ENCODE measurements around the gene IPMK.

Gene IPMK

DNA sequence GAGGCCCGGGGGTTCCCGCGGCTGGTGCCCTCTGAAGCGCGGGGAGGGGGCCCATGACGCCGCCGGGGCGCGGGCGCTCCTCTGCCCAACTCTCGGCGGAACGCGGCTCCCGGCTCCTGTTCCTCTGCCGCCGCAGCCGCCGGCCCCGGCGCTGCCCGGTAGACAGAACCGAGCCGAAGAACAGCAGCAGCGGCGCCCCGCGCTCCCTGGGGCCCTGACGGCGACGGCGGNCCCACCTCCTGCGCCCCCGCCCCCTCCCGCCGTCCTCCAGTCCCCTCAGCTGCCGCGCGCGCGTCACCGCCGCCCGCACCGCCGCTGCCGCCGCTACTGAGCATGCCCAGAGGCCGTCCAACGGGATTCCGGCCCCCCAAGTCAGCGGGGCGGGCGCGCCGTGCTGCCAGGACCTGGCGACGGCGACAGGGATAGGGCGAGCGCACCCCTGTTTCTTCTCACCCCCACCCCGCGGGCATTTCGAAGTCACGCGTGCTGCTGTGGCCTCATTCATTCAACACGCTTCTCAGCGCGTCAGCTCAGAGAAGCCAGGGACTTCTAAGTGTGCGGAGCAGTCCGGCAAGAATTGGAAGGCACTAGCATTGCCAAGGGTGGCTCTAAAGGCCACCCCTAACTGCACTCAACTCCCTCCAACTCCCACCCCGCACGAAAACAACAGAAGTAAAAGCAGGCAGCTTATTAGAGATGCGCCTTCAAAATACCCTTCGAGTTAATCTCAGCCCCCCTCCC lies at the start of gene IPMK:
TSS of gene IPMK (minus strand) at position 182 of the 741 bp plus-strand sequence. CDS start 283 bp downstream, outside the sequence.
- peak; percentile 88 to 90 for DNase-seq (ENCODE audit: low read depth in 1 of 2, low spot score in 1 of 2)

DNA sequence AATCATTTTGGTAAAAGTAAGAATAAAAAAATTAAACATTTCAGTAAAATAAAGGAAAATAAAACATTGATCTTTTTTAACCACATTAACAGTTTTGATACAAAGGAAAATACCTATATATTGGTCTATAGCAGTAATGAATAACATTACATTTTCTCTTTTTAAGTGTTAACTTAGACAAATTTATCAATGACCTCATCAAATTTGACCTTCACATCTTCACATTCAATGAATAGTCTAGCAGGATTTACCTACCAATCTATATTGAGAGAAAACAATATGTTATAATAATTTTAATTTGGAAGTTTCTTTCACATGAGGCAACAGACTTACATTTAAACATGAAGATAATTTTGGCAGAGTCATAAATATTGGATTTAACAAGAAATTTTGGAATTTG lies 49.2 kb upstream of the IPMK start:
- DNase-seq (ENCODE audit: low read depth in 1 of 2, low spot score in 1 of 2) = no peak

- no peak for DNase-seq (ENCODE audit: low read depth in 1 of 2, low spot score in 1 of 2)
Observed at GRCh38 chr10:58311026-58311425, 43.3 kb upstream of the IPMK start.

- no peak for DNase-seq (ENCODE audit: low read depth in 1 of 2, low spot score in 1 of 2)
Observed at GRCh38 chr10:58307676-58308075, 40.0 kb upstream of the IPMK start.

DNA sequence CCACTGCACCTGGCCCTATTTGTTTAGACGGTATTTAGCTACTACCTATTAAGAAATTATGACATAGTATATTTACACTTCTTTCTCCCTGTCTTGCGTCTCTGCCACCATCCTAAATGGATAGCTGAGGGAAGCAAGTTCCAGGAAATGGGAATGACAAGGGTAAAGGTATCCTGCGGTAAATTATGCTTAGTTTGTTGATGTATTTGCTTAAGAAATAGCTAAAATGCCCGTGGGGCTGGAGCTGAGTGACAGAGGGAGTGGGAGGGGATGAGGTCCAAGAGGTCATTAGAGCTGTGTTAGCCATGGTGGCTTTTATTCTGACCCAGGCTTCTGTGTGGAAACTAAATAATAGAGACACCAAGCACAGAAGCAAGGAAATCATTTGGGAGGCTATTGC lies 38.1 kb upstream of the IPMK start:
- DNase-seq (ENCODE audit: low read depth in 1 of 2, low spot score in 1 of 2) = no peak

- no peak for DNase-seq (ENCODE audit: low read depth in 1 of 2, low spot score in 1 of 2)
Observed at GRCh38 chr10:58304099-58304633, 36.5 kb upstream of the IPMK start.

- no peak for DNase-seq (ENCODE audit: low read depth in 1 of 2, low spot score in 1 of 2)
Observed at GRCh38 chr10:58302254-58302653, 34.6 kb upstream of the IPMK start.

DNA sequence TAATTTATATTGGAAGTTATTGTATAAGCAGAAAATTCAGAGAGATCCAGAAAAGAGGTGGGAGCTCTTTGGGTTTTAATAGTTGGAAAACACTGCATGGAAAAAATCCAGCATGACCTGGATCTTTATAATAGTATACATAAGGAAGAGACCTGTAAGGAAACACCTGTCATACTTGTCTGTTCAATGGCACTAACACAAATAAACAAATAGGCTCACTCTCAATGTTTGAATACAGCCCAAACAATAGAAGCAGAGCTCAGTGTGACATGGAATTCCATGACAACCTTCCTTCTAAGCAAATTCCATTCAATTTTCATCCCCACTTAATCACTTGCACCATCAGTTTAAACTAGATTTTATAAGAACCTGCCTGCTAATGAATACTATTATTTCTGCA lies 33.0 kb upstream of the IPMK start:
- no peak for DNase-seq (ENCODE audit: low read depth in 1 of 2, low spot score in 1 of 2)

DNA sequence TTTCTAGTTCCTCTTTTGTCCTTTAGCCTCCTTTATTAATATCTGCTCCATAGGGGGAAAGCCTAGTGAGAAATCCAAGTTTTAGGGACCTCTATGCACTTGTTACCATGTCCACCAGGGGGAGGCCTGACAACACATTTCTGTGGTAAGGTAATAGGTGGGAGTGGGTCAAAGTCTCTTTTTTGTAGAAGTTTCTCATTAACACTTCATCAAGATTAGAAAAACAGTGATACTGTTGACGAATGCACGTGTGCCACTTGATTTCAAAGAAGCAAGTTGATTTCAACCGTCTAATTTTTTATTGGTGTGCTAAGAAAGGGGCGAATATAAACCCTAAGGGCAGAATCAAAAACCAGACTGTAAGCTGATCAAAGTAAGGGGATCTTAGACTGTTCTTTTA lies 31.9 kb upstream of the IPMK start:
- peak in 1 of 2 donors; percentile 12 for DNase-seq (ENCODE audit: low read depth in 1 of 2, low spot score in 1 of 2)

DNA sequence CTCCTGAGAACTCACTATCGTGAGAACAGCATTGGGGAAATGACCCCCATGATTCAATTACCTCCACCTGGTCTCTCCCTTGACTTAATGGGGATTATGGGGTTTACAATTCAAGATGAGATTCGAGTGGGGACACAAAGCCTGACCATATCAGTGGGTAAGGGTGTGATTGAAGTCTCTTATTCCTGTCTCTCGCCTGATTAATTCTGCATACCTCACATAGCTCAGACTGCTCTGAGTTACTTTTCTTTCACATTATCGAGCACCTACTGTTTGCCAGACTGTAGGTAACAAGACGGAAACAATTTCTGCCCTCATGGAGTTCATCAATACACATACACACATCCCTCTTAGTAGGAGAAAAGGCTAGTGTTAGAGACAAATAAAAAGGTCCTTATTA lies 26.3 kb upstream of the IPMK start:
- no peak for DNase-seq (ENCODE audit: low read depth in 1 of 2, low spot score in 1 of 2)

GRCh38 chr10:58291538-58292174 lies 24.0 kb upstream of the IPMK start:
- no peak for DNase-seq (ENCODE audit: low read depth in 1 of 2, low spot score in 1 of 2)

DNA sequence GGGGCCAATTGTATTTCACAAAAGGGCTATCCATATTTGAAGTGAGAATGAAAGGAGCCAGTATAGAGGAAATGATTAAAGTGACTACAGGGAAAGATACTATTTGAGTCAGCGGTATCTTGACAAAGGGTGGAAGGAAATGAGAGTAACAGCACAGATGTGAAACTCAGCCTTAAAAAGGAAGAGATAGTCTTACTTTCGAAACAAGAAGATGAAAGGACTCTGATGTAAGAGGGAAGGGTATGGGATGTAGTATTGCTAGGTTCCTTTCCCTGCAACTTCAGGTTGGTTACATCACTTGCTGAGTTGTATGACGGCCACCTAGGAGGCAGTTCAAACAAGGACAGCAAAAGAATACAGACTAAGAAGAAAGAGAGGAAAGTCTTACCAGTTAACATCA lies 14.9 kb upstream of the IPMK start:
- no peak for DNase-seq (ENCODE audit: low read depth in 1 of 2, low spot score in 1 of 2)

DNA sequence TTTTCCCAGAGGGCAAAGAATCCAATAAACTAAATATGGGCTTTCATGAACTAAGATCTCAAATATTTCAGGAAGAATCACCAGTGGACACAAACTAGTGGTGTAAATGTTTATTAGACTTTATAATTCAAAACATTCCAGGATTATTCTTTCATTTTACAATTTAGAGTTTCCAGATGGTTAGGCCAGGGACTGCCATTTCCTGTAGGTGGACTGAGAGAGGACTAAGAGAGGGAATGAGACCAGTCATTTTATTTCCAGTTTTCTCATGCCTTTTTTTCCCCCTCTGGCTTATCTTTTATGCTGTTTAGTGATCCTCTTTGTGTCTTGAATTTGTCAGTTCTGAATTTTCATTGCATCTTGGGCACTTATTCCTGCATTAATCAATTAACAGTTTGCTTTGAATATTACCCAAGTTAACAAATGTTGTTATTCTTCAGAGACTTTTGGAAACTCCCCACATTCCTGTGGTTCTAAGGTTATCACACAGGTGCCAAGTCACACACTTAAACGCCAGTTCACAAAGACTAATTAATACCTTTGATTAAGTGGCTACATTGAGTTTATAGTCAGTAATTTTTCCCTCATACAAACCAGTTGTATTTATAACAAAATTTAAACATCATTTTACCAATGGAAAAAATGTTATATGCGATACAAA lies 13.5 kb upstream of the IPMK start:
- DNase-seq (ENCODE audit: low read depth in 1 of 2, low spot score in 1 of 2) = no peak

GRCh38 chr10:58280477-58280876 lies 12.8 kb upstream of the IPMK start:
- no peak for DNase-seq (ENCODE audit: low read depth in 1 of 2, low spot score in 1 of 2)

GRCh38 chr10:58278962-58279307 lies 11.2 kb upstream of the IPMK start:
- no peak for DNase-seq (ENCODE audit: low read depth in 1 of 2, low spot score in 1 of 2)

DNA sequence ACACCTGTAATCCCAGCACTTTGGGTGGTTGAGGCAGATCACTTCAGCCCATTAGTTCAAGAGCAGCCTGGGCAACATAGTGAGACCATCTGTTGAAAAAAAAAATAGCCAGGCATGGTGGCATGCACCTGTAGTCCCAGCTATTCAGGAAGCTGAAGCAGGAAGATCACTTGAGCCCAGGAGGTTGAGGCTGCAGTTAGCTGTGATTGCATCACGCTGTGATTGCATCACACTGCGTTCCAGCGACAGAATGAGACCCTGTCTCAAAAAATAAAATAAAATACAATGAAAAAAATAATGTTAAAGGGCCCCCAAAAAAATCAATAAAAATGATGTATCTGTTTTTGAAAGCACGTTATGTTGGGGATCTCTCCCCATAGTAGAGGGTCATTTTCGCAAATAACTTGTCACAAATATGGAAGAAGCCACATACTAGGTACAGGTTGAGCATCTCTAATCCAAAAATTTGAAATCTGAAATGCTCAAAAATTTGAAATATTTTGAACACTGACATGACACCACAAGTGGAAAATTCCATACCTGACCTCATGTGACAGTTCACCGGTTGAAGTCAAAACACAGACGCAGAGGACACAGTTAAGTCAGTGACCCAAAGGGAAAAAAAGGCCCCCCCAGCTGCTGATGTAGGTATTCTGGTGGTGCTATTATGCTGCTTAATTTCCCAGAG lies 10.7 kb upstream of the IPMK start:
- no peak for DNase-seq (ENCODE audit: low read depth in 1 of 2, low spot score in 1 of 2)

- DNase-seq (ENCODE audit: low read depth in 1 of 2, low spot score in 1 of 2) = no peak
Observed at GRCh38 chr10:58275908-58276307, 8.2 kb upstream of the IPMK start.

DNA sequence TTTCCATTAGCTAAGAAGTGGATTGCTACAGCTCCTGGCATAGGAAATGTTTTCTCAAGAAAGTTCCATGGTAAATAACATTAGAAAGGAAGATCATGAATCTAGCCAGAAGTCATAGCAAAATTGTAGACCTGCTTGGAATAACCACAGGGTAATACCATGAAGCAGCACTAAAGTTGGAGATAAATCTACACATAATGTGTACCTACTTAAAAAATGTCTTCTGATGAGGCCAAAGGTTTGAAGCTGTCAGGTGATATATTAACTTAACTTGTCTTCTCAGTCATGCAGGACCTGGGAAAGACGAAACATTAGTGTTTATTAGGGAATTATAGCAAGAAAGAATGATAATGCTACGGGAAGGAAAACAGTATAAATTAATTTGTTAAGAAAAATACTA lies 7.6 kb upstream of the IPMK start:
- no peak for DNase-seq (ENCODE audit: low read depth in 1 of 2, low spot score in 1 of 2)

GRCh38 chr10:58269782-58270290 lies 2.1 kb upstream of the IPMK start:
- no peak for DNase-seq (ENCODE audit: low read depth in 1 of 2, low spot score in 1 of 2)

GRCh38 chr10:58268946-58269781 lies 1.5 kb upstream of the IPMK start, which contains the start of gene CISD1:
TSS of gene CISD1 (plus strand) at chr10:58269162. CDS start at chr10:58269274, 112 bp downstream.
- peak; percentile 88 for DNase-seq (ENCODE audit: low read depth in 1 of 2, low spot score in 1 of 2)

Measured in stimulated activated CD4-positive, alpha-beta T cell treated with anti-CD3 and anti-CD28 coated beads, Interleukin-15, amount 100 ng/mL, for 1 hour (primary cell).